IPS-NIHi11 (cell line): ENCODE data around the gene USP17L15.
"Not testable (repeated sequence)": the region's sequence is repeated elsewhere in the genome, so short reads cannot be mapped to it uniquely, and the experiment has no call there.

Experiments
- DNase-seq: peaks from one replicate; pipeline ENCODE4 v3.0.0; 2012; ENCODE audit warnings: mixed read lengths, low spot score

USP17L15 gene

GRCh38 chr4:9234085-9234484 lies at the start of gene USP17L15:
USP17L15 (plus strand) TSS chr4:9234385; CDS start chr4:9234385, 0 bp downstream.
- not testable (repeated sequence) for DNase-seq

- not testable (repeated sequence) for DNase-seq
Measured at GRCh38 chr4:9210357-9210756, 23.8 kb upstream of the USP17L15 start, which contains the start of gene USP17L10. USP17L10 (plus strand) TSS chr4:9210657; CDS start chr4:9210657, 0 bp downstream.

- not testable (repeated sequence) for DNase-seq
Measured at GRCh38 chr4:9214701-9215100, 19.5 kb upstream of the USP17L15 start.

- not testable (repeated sequence) for DNase-seq
Measured at GRCh38 chr4:9215105-9215504, 19.1 kb upstream of the USP17L15 start, which contains the start of gene USP17L11. USP17L11 (plus strand) TSS chr4:9215405; CDS start chr4:9215405, 0 bp downstream.

GRCh38 chr4:9219852-9220251 lies 14.3 kb upstream of the USP17L15 start, which contains the start of gene USP17L12:
USP17L12 (plus strand) TSS chr4:9220152; CDS start chr4:9220152, 0 bp downstream.
- not testable (repeated sequence) for DNase-seq

- DNase-seq, result not testable (repeated sequence)
Measured at GRCh38 chr4:9224596-9224995, 9.6 kb upstream of the USP17L15 start, which contains the start of gene USP17L13. USP17L13 (plus strand) TSS chr4:9224896; CDS start chr4:9224896, 0 bp downstream.

GRCh38 chr4:9230249-9230648 lies 3.9 kb upstream of the USP17L15 start:
- not testable (repeated sequence) for DNase-seq

GRCh38 chr4:9238461-9238860 lies 4.3 kb downstream of the USP17L15 start:
- not testable (repeated sequence) for DNase-seq

GRCh38 chr4:9243579-9243978 lies 9.4 kb downstream of the USP17L15 start, which contains the start of gene USP17L17:
USP17L17 (plus strand) TSS chr4:9243879; CDS start chr4:9243879, 0 bp downstream.
- DNase-seq, result not testable (repeated sequence)

- not testable (repeated sequence) for DNase-seq
Measured at GRCh38 chr4:9247953-9248680, 13.9 kb downstream of the USP17L15 start, which contains the start of gene USP17L18. USP17L18 (plus strand) TSS chr4:9248630; CDS start chr4:9248630, 0 bp downstream.

- not testable (repeated sequence) for DNase-seq
Measured at GRCh38 chr4:9253078-9253477, 18.9 kb downstream of the USP17L15 start, which contains the start of gene USP17L19. USP17L19 (plus strand) TSS chr4:9253378; CDS start chr4:9253378, 0 bp downstream.

GRCh38 chr4:9257824-9258223 lies 23.6 kb downstream of the USP17L15 start, which contains the start of gene USP17L20:
USP17L20 (plus strand) TSS chr4:9258124; CDS start chr4:9258124, 0 bp downstream.
- DNase-seq, result not testable (repeated sequence)

- DNase-seq, result not testable (repeated sequence)
Measured at GRCh38 chr4:9262572-9262971, 28.4 kb downstream of the USP17L15 start, which contains the start of gene USP17L21. USP17L21 (plus strand) TSS chr4:9262872; CDS start chr4:9262872, 0 bp downstream.

GRCh38 chr4:9267319-9267718 lies 33.1 kb downstream of the USP17L15 start, which contains the start of gene USP17L22:
USP17L22 (plus strand) TSS chr4:9267619; CDS start chr4:9267619, 0 bp downstream.
- DNase-seq, result not testable (repeated sequence)

GRCh38 chr4:9271719-9272118 lies 37.5 kb downstream of the USP17L15 start:
- not testable (repeated sequence) for DNase-seq
